ENCODE measurements around the gene CYP3A5. TPM values are rescaled to one million over a fixed set of nuclear protein-coding genes. Genes with fewer than 3 reads are reported as not detected.

The CYP3A5 gene
- total RNA-seq, 2 donors from 2014 or later = 0.59 to 1.2 TPM

DNA sequence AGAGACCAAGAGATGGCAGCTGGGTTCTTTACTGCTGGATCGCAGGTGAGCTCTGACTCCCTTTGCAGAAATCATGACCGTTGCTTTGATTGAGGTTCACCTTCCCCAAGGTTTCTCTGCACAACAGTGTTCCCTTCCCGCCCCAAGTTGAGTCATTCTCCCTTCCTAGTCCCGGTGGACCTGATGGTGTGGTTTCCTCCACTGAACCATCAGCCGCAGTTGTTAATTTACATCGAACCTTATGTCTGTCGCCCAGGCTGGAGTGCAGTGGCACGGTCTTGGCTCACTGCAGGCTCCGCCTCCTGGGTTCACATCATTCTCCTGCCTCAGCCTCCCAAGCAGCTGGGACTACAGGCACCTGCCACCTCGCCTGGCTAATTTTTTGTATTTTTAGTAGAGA is 57.2 kb downstream of the CYP3A5 start:
- DNase-seq (ENCODE audit: low spot score) = peak; percentile 2

GRCh38 chr7:99621271-99621670 is 58.5 kb downstream of the CYP3A5 start:
- H3K36me3 ChIP-seq = peaks cover 78% of the 10 kb centered on the region
- DNase-seq (ENCODE audit: low spot score) = peak; percentile 18

More for the DNA sequence above, 57.2 kb downstream of the CYP3A5 start:
- Histone ChIP-seq H3K36me3 (peaks cover 91% of the 10 kb centered on the region), H3K27ac (no peak overlapping the region), H3K27me3 (no peaks in the 10 kb centered on the region), H3K9me3 (no peaks in the 10 kb centered on the region), H3K4me3 (no peak overlapping the region), H3K4me1 (peaks cover 0 to 8% of the 10 kb centered on the region in 2 donors)
- no peak for TF ChIP-seq CTCF (IDR thresholded peaks at IDR 0.05)

GRCh38 chr7:99619571-99620130 is 60.1 kb downstream of the CYP3A5 start:
- Histone ChIP-seq H3K4me1 (peaks cover 0 to 12% of the 10 kb centered on the region in 2 donors), H3K27me3 (no peaks in the 10 kb centered on the region), H3K27ac (no peak overlapping the region), H3K4me3 (no peak overlapping the region), H3K9me3 (no peaks in the 10 kb centered on the region), H3K36me3 (peaks cover 62% of the 10 kb centered on the region)
- DNase-seq (ENCODE audit: low spot score) = peak; percentile 21
- TF ChIP-seq CTCF (IDR thresholded peaks at IDR 0.05) = no peak

More at GRCh38 chr7:99621271-99621670, 58.5 kb downstream of the CYP3A5 start:
- Histone ChIP-seq H3K27ac (no peak overlapping the region), H3K27me3 (no peaks in the 10 kb centered on the region), H3K4me1 (peaks cover 0 to 12% of the 10 kb centered on the region in 2 donors), H3K9me3 (no peaks in the 10 kb centered on the region), H3K4me3 (no peak overlapping the region)
- no peak for TF ChIP-seq CTCF (IDR thresholded peaks at IDR 0.05)

DNA sequence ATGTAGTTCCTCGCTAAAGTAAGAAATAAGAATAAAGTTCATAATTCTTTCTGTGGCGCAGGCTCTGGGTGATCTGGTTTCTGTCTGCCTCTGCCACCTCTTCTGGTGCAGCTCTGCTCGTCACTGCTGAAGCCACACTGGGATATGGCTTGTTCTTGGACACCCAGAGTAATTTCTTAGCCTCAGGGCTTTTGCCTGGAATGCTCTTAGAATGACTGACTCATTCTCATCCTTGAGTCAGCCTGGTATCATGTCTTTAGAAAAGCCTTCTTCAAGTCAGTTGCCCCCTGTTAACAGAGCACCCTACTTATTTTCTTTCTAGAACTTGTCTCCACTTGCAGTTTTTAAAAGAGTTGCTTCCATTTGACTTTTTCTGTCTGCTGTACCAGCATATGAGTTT is 61.1 kb downstream of the CYP3A5 start:
- no peaks in the 10 kb centered on the region for H3K9me3 ChIP-seq
- H3K27me3 ChIP-seq = no peaks in the 10 kb centered on the region
- H3K4me1 ChIP-seq = peaks cover 0 to 12% of the 10 kb centered on the region in 2 donors
- no peak for TF ChIP-seq CTCF (IDR thresholded peaks at IDR 0.05)
- DNase-seq (ENCODE audit: low spot score) = no peak
- no peak overlapping the region for H3K4me3 ChIP-seq
- H3K27ac ChIP-seq = no peak overlapping the region
- H3K36me3 ChIP-seq = peaks cover 53% of the 10 kb centered on the region

- Histone ChIP-seq H3K36me3 (peaks cover 38% of the 10 kb centered on the region), H3K4me3 (peak overlapping the region; percentile 76 to 95), H3K4me1 (peaks cover 0 to 12% of the 10 kb centered on the region in 2 donors), H3K27ac (peak overlapping the region; percentile 84 to 87), H3K9me3 (no peaks in the 10 kb centered on the region), H3K27me3 (no peaks in the 10 kb centered on the region)
- peak; percentile 7 for DNase-seq (ENCODE audit: low spot score)
- TF ChIP-seq CTCF (IDR thresholded peaks at IDR 0.05) = no peak
These were observed 62.5 kb downstream of the CYP3A5 start for GRCh38 chr7:99617192-99617781.

Measured in right atrium auricular region (tissue), 2 donors.